K562 (cell line): ENCODE measurements around the gene PI4K2A. TPM values are rescaled to one million over a fixed set of nuclear protein-coding genes. Genes with fewer than 3 reads are reported as not detected.

Source experiments
- ATAC-seq: fragments of 200-7000 bp; cut with Tn5 transposase; 3 replicates; pipeline ENCODE4 v1.9.1; 2020; ENCODE audit warnings: moderate library complexity
- BruUV-seq: library from RNA; stranded (reverse); fragments of 400-500 nt; replicated peaks from 2 replicates; lab custom pipeline; 2021; lab: Mats Ljungman, UMichigan
- CTCF ChIA-PET: fragments of 300-600 bp; formaldehyde crosslinking; extraction: SDS; loops from one replicate; lab custom pipeline; 2021; ENCODE audit warnings: low intra/inter-chr PET ratio; lab: Yijun Ruan, JAX
- POLR2A ChIA-PET: fragments of 300-600, 350-650 bp; sonication (Branson Sonifier 250); formaldehyde crosslinking; extraction: SDS; loops from one replicate; lab custom pipeline; 2021; ENCODE audit warnings: antibody characterized with exemption, inconsistent platforms; lab: Yijun Ruan, JAX
- DNase-seq, 4 experiments: peaks; one replicate each; pipeline versions ENCODE4 v3.0.0 to v3.0.0-alpha.2; 2011 to 2018; ENCODE audit warnings: low spot score in 3 of 4, mixed read lengths in 3 of 4; ENCODE audit errors: extremely low read depth in 1 of 4
- FAIRE-seq: peaks from 2 replicates; lab custom pipeline; 2011; peaks lifted over from hg19 to GRCh38; lab: Jason Lieb, UNC
- H2AFZ ChIP-seq: 2 replicates; pipeline ENCODE4 v1.6.0; 2011; ENCODE audit warnings: low read depth, low read length, control low read depth, inconsistent platforms
- H3K27ac ChIP-seq: fragments of 200-600 bp; 3 replicates; pipeline ENCODE4 v1.8.0; 2011; ENCODE audit warnings: low read depth, mild to moderate bottlenecking, control low read depth, inconsistent platforms, low read length, moderate library complexity, mixed read lengths; ENCODE audit errors: extremely low read depth
- H3K27me3 ChIP-seq, 2 experiments: fragments of 300-600 bp in 1 of 2; 2 replicates in 1 of 2; 3 replicates in 1 of 2; pipeline versions ENCODE4 v1.6.0 to v1.8.0; 2011; ENCODE audit warnings: inconsistent platforms in 2 of 2, low read length in 2 of 2, mild to moderate bottlenecking in 1 of 2, mixed read lengths in 1 of 2, moderate library complexity in 1 of 2; ENCODE audit not compliant: control insufficient read depth in 2 of 2, insufficient read depth in 2 of 2
- H3K36me3 ChIP-seq: fragments of 300-600 bp; 3 replicates; pipeline ENCODE4 v1.8.0; 2011; ENCODE audit warnings: mild to moderate bottlenecking, low read length, inconsistent platforms; ENCODE audit not compliant: control insufficient read depth, insufficient read depth
- H3K4me1 ChIP-seq, 2 experiments: fragments of 200-600 bp in 1 of 2; replicated peaks in 1 of 2; 2 replicates in 1 of 2; 3 replicates in 1 of 2; pipeline versions ENCODE4 v1.5.1 to v1.8.0; 2011; ENCODE audit warnings: inconsistent platforms in 2 of 2, low read length in 2 of 2, mild to moderate bottlenecking in 1 of 2, mixed read lengths in 1 of 2, moderate library complexity in 1 of 2; ENCODE audit not compliant: control insufficient read depth in 2 of 2, insufficient read depth in 2 of 2
- H3K4me2 ChIP-seq: 2 replicates; pipeline ENCODE4 v1.6.1; 2011; ENCODE audit warnings: low read length, control low read depth, inconsistent platforms, mixed read lengths; ENCODE audit not compliant: insufficient read depth
- H3K4me3 ChIP-seq: fragments of 200-600 bp; sonication (generic), shearing (Covaris generic); 2 replicates; pipeline ENCODE4 v1.5.1; 2016; ENCODE audit warnings: control low read depth, inconsistent platforms
- H3K79me2 ChIP-seq: fragments of 200-600 bp; 3 replicates; pipeline ENCODE4 v1.8.0; 2011; ENCODE audit warnings: low read length, inconsistent platforms; ENCODE audit not compliant: control insufficient read depth, insufficient read depth
- H3K9ac ChIP-seq, 2 experiments: 2 replicates each; pipeline versions ENCODE4 v1.6.0 to v1.6.1; 2011; ENCODE audit warnings: low read depth in 2 of 2, low read length in 2 of 2, control low read depth in 1 of 2, inconsistent platforms in 1 of 2, mild to moderate bottlenecking in 1 of 2, mixed read lengths in 1 of 2; ENCODE audit not compliant: insufficient read depth in 1 of 2
- H3K9me1 ChIP-seq: one replicate; pipeline ENCODE4 v1.6.0; 2011; ENCODE audit warnings: inconsistent platforms, mild to moderate bottlenecking, low read length, moderate library complexity; ENCODE audit not compliant: control insufficient read depth, insufficient read depth
- H3K9me3 ChIP-seq: replicated peaks from 2 replicates; pipeline ENCODE4 v1.5.1; 2011; ENCODE audit warnings: low read depth, low read length, inconsistent platforms; ENCODE audit not compliant: control insufficient read depth, insufficient read depth
- H4K20me1 ChIP-seq: replicated peaks from 2 replicates; pipeline ENCODE4 v1.6.1; 2011; ENCODE audit warnings: low read length, inconsistent platforms, mixed read lengths; ENCODE audit not compliant: control insufficient read depth, insufficient read depth
- EGR1 ChIP-seq: fragments of 450-650 bp; conservative IDR thresholded peaks from 2 replicates; pipeline ENCODE4 v1.6.1; 2017; ENCODE audit warnings: mild to moderate bottlenecking
- HDAC1 ChIP-seq, 2 experiments: fragments of 450-650 bp; IDR thresholded peaks; 2 replicates each; pipeline ENCODE4 v1.6.1; 2016 to 2017; ENCODE audit warnings: inconsistent platforms in 1 of 2, mild to moderate bottlenecking in 1 of 2, moderate library complexity in 1 of 2
- PHF21A ChIP-seq: fragments of 450-650 bp; IDR thresholded peaks from 2 replicates; pipeline ENCODE4 v1.6.1; 2017; ENCODE audit warnings: low read depth, borderline replicate concordance
- RBBP5 ChIP-seq: fragments of 200-600 bp; sonication (generic); IDR thresholded peaks from 2 replicates; pipeline ENCODE4 v1.6.1; 2012; ENCODE audit warnings: borderline replicate concordance, mild to moderate bottlenecking, low read length, control low read depth, inconsistent platforms; ENCODE audit not compliant: insufficient read depth, poor library complexity, severe bottlenecking
- REST ChIP-seq, 2 experiments: fragments of 450-650 bp; formaldehyde crosslinking in 1 of 2; IDR thresholded peaks; 2 replicates each; pipeline versions ENCODE4 v1.4.0 to v1.6.1; 2014 to 2020; ENCODE audit warnings: mild to moderate bottlenecking in 2 of 2, borderline replicate concordance in 1 of 2, low read depth in 1 of 2
- THRA ChIP-seq: fragments of 450-650 bp; IDR thresholded peaks from 2 replicates; pipeline ENCODE4 v1.6.1; 2017; ENCODE audit warnings: mild to moderate bottlenecking, moderate library complexity
- ZBTB34 ChIP-seq: fragments of 250-450 bp; sonication (Bioruptor Pico); IDR thresholded peaks from 2 replicates; pipeline ENCODE4 v1.8.0; 2021; ENCODE audit warnings: mild to moderate bottlenecking, moderate library complexity
- WGBS: fragments of 100-300 bp; shearing (Covaris generic); methylation state at CpG from one replicate; pipeline ENCODE4 v1.1.6; 2016; ENCODE audit warnings: low coverage, mixed read lengths; ENCODE audit not compliant: insufficient coverage; ENCODE audit errors: missing lambda C conversion rate; 5-methylcytosine and 5-hydroxymethylcytosine counted together
- in situ Hi-C: fragments of 300-500 bp; cut with MboI; formaldehyde crosslinking; loops from 4 replicates; pipeline ENCODE4 v1.15.0; 2018; ENCODE audit warnings: inconsistent platforms, mixed read lengths
- intact Hi-C: fragments of 100-400 bp; cut with micrococcal nuclease; formaldehyde crosslinking; loops from 2 replicates; pipeline ENCODE4 v1.14.2; 2022
- polyA plus RNA-seq, 8 experiments: library from polyadenylated mRNA; depleted of rRNA in 4 of 8; stranded (reverse) in 5 of 8; unstranded in 3 of 8; fragments of >200 nt; fragmentation: Nextera tagmentation in 2 of 8; fragmentation: Illumina TruSeq in 1 of 8; extraction: Ambion mirVana in 2 of 8; extraction: Trizol in 1 of 8; gene quantifications; 2 replicates each; pipeline versions ENCODE4 v1.2.1 to v1.2.3, GENCODE V29; 2011 to 2014; ENCODE audit warnings: inconsistent platforms in 1 of 8, missing spikeins in 1 of 8
- total RNA-seq, 7 experiments: library from RNA; depleted of rRNA in 6 of 7; stranded (reverse); fragments of >200 nt in 6 of 7; fragmentation: Illumina TruSeq in 2 of 7; extraction: Trizol in 2 of 7; gene quantifications; 2 replicates each; pipeline versions ENCODE4 v1.2.1 to v1.2.3, GENCODE V29; 2011 to 2021; ENCODE audit warnings: low replicate concordance in 1 of 7

PI4K2A gene
- total and polyA plus RNA-seq, 9 of the 15 experiments (the other 6 are each of a cell fraction or from before 2014, with no cell fraction given) = 4.4 to 28.4 (median 16.5) TPM

- FAIRE-seq (peak; percentile 52), ATAC-seq (peak; percentile 45), DNase-seq (peak; percentile 20 to 39 (median 28))
- peak overlapping the region; percentile 67 to 95 for H3K9ac ChIP-seq
- H2AFZ ChIP-seq = peak overlapping the region; percentile 50
- no peaks in the 10 kb centered on the region for H3K9me3 ChIP-seq
- H3K4me3 ChIP-seq = peak overlapping the region; percentile 81
- peak overlapping the region; percentile 86 for H3K4me2 ChIP-seq
- H4K20me1 ChIP-seq = no peaks in the 10 kb centered on the region
- H3K9me1 ChIP-seq = no peaks in the 10 kb centered on the region
- POLR2A ChIA-PET = interaction anchor here (0.7 to 1.5 kb wide), 6 partner anchors 7 to 158 kb away, joined by 3 to 6 read pairs (median 3); no protein-coding TSS in a partner anchor
- CTCF ChIA-PET = no interaction called here
- intact Hi-C loops = no loop called here
- H3K27me3 ChIP-seq = no peaks in the 10 kb centered on the region
- WGBS = under 1% methylated on average over 27 of the region's 67 CpGs
- peaks cover 21% of the 10 kb centered on the region for H3K36me3 ChIP-seq
- TSS peak; percentile 74 for BruUV-seq
- H3K4me1 ChIP-seq = peaks cover 7% of the 10 kb centered on the region in 2 experiments; a peak in 4 of 5 replicates
- peak overlapping the region; percentile 76 for H3K27ac ChIP-seq
- peaks cover 39% of the 10 kb centered on the region for H3K79me2 ChIP-seq
- in situ Hi-C loops = no loop called here
- no peak for TF ChIP-seq ZBTB34 (CRISPR knock-in tag)
- peak; percentile 30; the same call in 1 of the 2 replicates for TF ChIP-seq REST (IDR thresholded peaks at IDR 0.05; ENCODE audit: borderline replicate concordance)
- TF ChIP-seq REST (CRISPR knock-in tag; IDR thresholded peaks at IDR 0.05; ENCODE audit: low read depth) = no peak
- TF ChIP-seq PHF21A = peak; percentile 70; the same call in 1 of the 2 replicates
- peak; percentile 62 for TF ChIP-seq RBBP5
- TF ChIP-seq THRA = no peak
- TF ChIP-seq EGR1 = peak; percentile 63
- peak in 1 of 2 experiments; percentile 55; a peak in 2 of 4 replicates for TF ChIP-seq HDAC1 (IDR thresholded peaks at IDR 0.05)
Observed at GRCh38 chr10:97640868-97641811, 669 bp downstream of the PI4K2A start.
